Body of pancreas (tissue), 4 donors: ENCODE measurements around the gene PIK3CG. TPM values are rescaled to one million over a fixed set of nuclear protein-coding genes. Genes with fewer than 3 reads are reported as not detected.
"Not testable (repeated sequence)": the region's sequence is repeated elsewhere in the genome, so short reads cannot be mapped to it uniquely, and the experiment has no call there.

Source experiments
- ATAC-seq: fragments of 150-250 bp; one replicate; pipeline ENCODE4 v1.9.1; 2016
- DNase-seq, 4 donors: peaks; one replicate each; pipeline ENCODE4 v3.0.0-alpha.2; 2019
- H3K27ac ChIP-seq, 4 donors: fragments of 200-600 bp; sonication (generic); 1 replicate in 3 of 4; 2 replicates in 1 of 4; pipeline versions ENCODE4 v1.5.1 to v1.6.1; 2016 to 2019; ENCODE audit warnings: mild to moderate bottlenecking in 1 of 4, mixed read lengths in 1 of 4, moderate library complexity in 1 of 4
- H3K27me3 ChIP-seq, 2 donors: fragments of 200-600 bp; sonication (generic); one replicate each; pipeline ENCODE4 v1.6.0; 2016; ENCODE audit warnings: mild to moderate bottlenecking in 1 of 2
- H3K36me3 ChIP-seq, 2 donors: fragments of 200-600 bp; sonication (generic); replicated peaks in 1 of 2; 2 replicates each; pipeline ENCODE4 v1.5.1; 2016; ENCODE audit warnings: low read depth in 2 of 2; ENCODE audit not compliant: insufficient read depth in 1 of 2
- H3K4me1 ChIP-seq: fragments of 200-600 bp; sonication (generic); one replicate; pipeline ENCODE4 v1.6.0; 2016
- H3K4me3 ChIP-seq, 2 donors: fragments of 200-600 bp; sonication (generic); 1 replicate in 1 of 2; 2 replicates in 1 of 2; pipeline ENCODE4 v1.5.1; 2016 to 2019
- H3K9me3 ChIP-seq, 3 donors: fragments of 200-600 bp; sonication (generic); 1 replicate in 2 of 3; 2 replicates in 1 of 3; pipeline ENCODE4 v1.5.1; 2016
- CTCF ChIP-seq, 7 experiments: fragments of 450-650 bp in 4 of 7; fragments of 200-600 bp in 3 of 7; sonication (generic) in 3 of 7; IDR thresholded peaks; one replicate each; pipeline ENCODE4 v1.5.1; 2016 to 2019; ENCODE audit warnings: antibody characterized with exemption in 7 of 7
- POLR2A ChIP-seq, 3 donors: fragments of 450-650 bp; IDR thresholded peaks; one replicate each; pipeline ENCODE4 v1.6.1; 2016; ENCODE audit warnings: antibody characterized with exemption in 3 of 3, mild to moderate bottlenecking in 2 of 3
- WGBS, 2 donors: methylation state at CpG; one replicate each; pipeline ENCODE4 v1.1.5; 2017; 5-methylcytosine and 5-hydroxymethylcytosine counted together
- intact Hi-C: fragments of 100-400 bp; cut with DNase I; formaldehyde crosslinking; loops from one replicate; pipeline ENCODE4 v1.15.1; 2023
- total RNA-seq, 2 donors: library from RNA; depleted of rRNA; stranded (reverse); fragments of >200 nt; gene quantifications; one replicate each; pipeline ENCODE4 v1.1.0, GENCODE V29; 2016

PIK3CG gene
- total RNA-seq, 2 donors from 2014 or later = 0.66 to 3.1 TPM

GRCh38 chr7:106848049-106848448, 17.0 kb upstream of the PIK3CG start:
- no peak for ATAC-seq

GRCh38 chr7:106848851-106849442, 16.1 kb upstream of the PIK3CG start:
- WGBS, 2 donors = 23 to 61% methylated on average over 1 of the region's 1 CpG
- Histone ChIP-seq H3K36me3 (no peaks in the 10 kb centered on the region), H3K9me3 (no peaks in the 10 kb centered on the region), H3K27me3 (no peaks in the 10 kb centered on the region), H3K4me3 (no peak overlapping the region), H3K27ac (no peak overlapping the region), H3K4me1 (no peaks in the 10 kb centered on the region)
- ATAC-seq = no peak
- DNase-seq = no peak
- TF ChIP-seq POLR2A (IDR thresholded peaks at IDR 0.05) = no peak
- no peak for TF ChIP-seq CTCF (IDR thresholded peaks at IDR 0.05)
- intact Hi-C loops = no loop called here

More at GRCh38 chr7:106848049-106848448, 17.0 kb upstream of the PIK3CG start:
- no peak overlapping the region for H3K4me3 ChIP-seq
- intact Hi-C loops = no loop called here
- 75 to 93% methylated on average over 1 of the region's 1 CpG for WGBS, 2 donors
- H3K36me3 ChIP-seq = no peaks in the 10 kb centered on the region
- no peak for DNase-seq
- H3K4me1 ChIP-seq = no peaks in the 10 kb centered on the region
- no peaks in the 10 kb centered on the region for H3K27me3 ChIP-seq
- no peak overlapping the region for H3K27ac ChIP-seq
- TF ChIP-seq POLR2A (IDR thresholded peaks at IDR 0.05) = no peak
- no peak for TF ChIP-seq CTCF (IDR thresholded peaks at IDR 0.05)
- no peaks in the 10 kb centered on the region for H3K9me3 ChIP-seq

GRCh38 chr7:106851632-106852031, 13.4 kb upstream of the PIK3CG start:
- H3K4me1 ChIP-seq, H3K4me3 ChIP-seq, ATAC-seq, H3K27me3 ChIP-seq, H3K9me3 ChIP-seq, intact Hi-C loops, H3K27ac ChIP-seq, DNase-seq, H3K36me3 ChIP-seq: not testable (repeated sequence)
- 81 to 92% methylated on average over 7 of the region's 7 CpGs for WGBS, 2 donors

- intact Hi-C loops = no loop called here
- 74 to 83% methylated on average over 6 to 9 of the region's 9 CpGs for WGBS, 2 donors
- TF ChIP-seq CTCF (IDR thresholded peaks at IDR 0.05) (no peak), POLR2A (IDR thresholded peaks at IDR 0.05) (no peak)
- no peaks in the 10 kb centered on the region for H3K27me3 ChIP-seq
- H3K36me3 ChIP-seq = no peaks in the 10 kb centered on the region
- H3K4me1 ChIP-seq = no peaks in the 10 kb centered on the region
- no peak overlapping the region for H3K27ac ChIP-seq
- DNase-seq (no peak), ATAC-seq (no peak)
- no peak overlapping the region for H3K4me3 ChIP-seq
- no peaks in the 10 kb centered on the region for H3K9me3 ChIP-seq
Measured at GRCh38 chr7:106853250-106853908, 11.7 kb upstream of the PIK3CG start.

GRCh38 chr7:106855540-106856132, 9.4 kb upstream of the PIK3CG start:
- WGBS, 2 donors = 76 to 81% methylated on average over 6 of the region's 6 CpGs
- intact Hi-C loops = no loop called here
- Histone ChIP-seq H3K36me3 (no peaks in the 10 kb centered on the region), H3K4me3 (no peak overlapping the region), H3K4me1 (no peaks in the 10 kb centered on the region), H3K27ac (no peak overlapping the region), H3K9me3 (no peaks in the 10 kb centered on the region), H3K27me3 (no peaks in the 10 kb centered on the region)
- TF ChIP-seq CTCF (IDR thresholded peaks at IDR 0.05) (no peak), POLR2A (IDR thresholded peaks at IDR 0.05) (no peak)
- DNase-seq = no peak
- ATAC-seq = no peak
